GM12878 (cell line): ENCODE measurements around the gene WDR41. TPM values are rescaled to one million over a fixed set of nuclear protein-coding genes. Genes with fewer than 3 reads are reported as not detected.
A peak's percentile ranks its signal among the peaks of the same experiment; 100 is the strongest.

ENCODE experiments used
- ATAC-seq: fragments of 200-7000 bp; cut with Tn5 transposase; 3 replicates; pipeline ENCODE4 v1.9.1; 2020; ENCODE audit warnings: mild to moderate bottlenecking, moderate library complexity
- BruUV-seq: library from RNA; stranded (reverse); fragments of 400-500 nt; replicated peaks from 2 replicates; lab custom pipeline; 2021; lab: Mats Ljungman, UMichigan
- CTCF ChIA-PET: fragments of 300-600 bp; sonication (Branson Sonifier 250); formaldehyde crosslinking; extraction: SDS; loops from one replicate; lab custom pipeline; 2021; ENCODE audit warnings: inconsistent platforms; lab: Yijun Ruan, JAX
- POLR2A ChIA-PET: fragments of 350-600 bp; formaldehyde crosslinking; extraction: SDS; loops from one replicate; lab custom pipeline; 2021; ENCODE audit warnings: inconsistent platforms; lab: Charles Lee
- RAD21 ChIA-PET: fragments of 300-600 bp; sonication (Branson Sonifier 250); formaldehyde crosslinking; loops from one replicate; lab custom pipeline; 2023; ENCODE audit warnings: antibody characterized with exemption; ENCODE audit not compliant: unreplicated experiment; lab: Charles Lee
- SMC1A ChIA-PET: fragments of 300-600 bp; sonication (Branson Sonifier 250); formaldehyde crosslinking; loops from one replicate; lab custom pipeline; 2023; ENCODE audit not compliant: unreplicated experiment, uncharacterized antibody; lab: Charles Lee
- DNase-seq: peaks from one replicate; pipeline ENCODE4 v3.0.0-alpha.2; 2011; ENCODE audit warnings: low read depth, low spot score
- FAIRE-seq: peaks from 3 replicates; lab custom pipeline; 2011; peaks lifted over from hg19 to GRCh38; lab: Jason Lieb, UNC
- H2AFZ ChIP-seq: 2 replicates; pipeline ENCODE4 v1.6.0; 2011; ENCODE audit warnings: low read depth, low read length, control low read depth; ENCODE audit not compliant: control insufficient read depth
- H3K27ac ChIP-seq: 2 replicates; pipeline ENCODE4 v1.5.1; 2011; ENCODE audit warnings: control low read depth; ENCODE audit not compliant: control insufficient read depth, insufficient read depth
- H3K27me3 ChIP-seq, 2 experiments: replicated peaks in 1 of 2; 2 replicates each; pipeline versions ENCODE4 v1.6.0 to v1.6.1; 2011; ENCODE audit warnings: low read length in 1 of 2; ENCODE audit not compliant: control insufficient read depth in 2 of 2, insufficient read depth in 2 of 2
- H3K36me3 ChIP-seq, 2 experiments: 2 replicates each; pipeline ENCODE4 v1.5.1; 2011; ENCODE audit warnings: low read length in 1 of 2; ENCODE audit not compliant: control insufficient read depth in 2 of 2, insufficient read depth in 2 of 2
- H3K4me1 ChIP-seq: 2 replicates; pipeline ENCODE4 v1.6.1; 2011; ENCODE audit warnings: mild to moderate bottlenecking, low read length, moderate library complexity, mixed read lengths; ENCODE audit not compliant: control insufficient read depth, insufficient read depth
- H3K4me2 ChIP-seq: 2 replicates; pipeline ENCODE4 v1.6.0; 2011; ENCODE audit warnings: control low read depth; ENCODE audit not compliant: control insufficient read depth, insufficient read depth
- H3K4me3 ChIP-seq: fragments of 200-600 bp; sonication (generic); 2 replicates; pipeline ENCODE4 v1.5.1; 2016
- H3K79me2 ChIP-seq: 2 replicates; pipeline ENCODE4 v1.6.0; 2011; ENCODE audit warnings: low read length; ENCODE audit not compliant: control insufficient read depth, insufficient read depth
- H3K9ac ChIP-seq: 2 replicates; pipeline ENCODE4 v1.8.0; 2011; ENCODE audit warnings: low read length, control low read depth, mixed read lengths; ENCODE audit not compliant: control insufficient read depth, insufficient read depth
- H3K9me3 ChIP-seq: replicated peaks from 3 replicates; pipeline ENCODE4 v1.5.1; 2011; ENCODE audit warnings: mild to moderate bottlenecking, low read length; ENCODE audit not compliant: control insufficient read depth, insufficient read depth
- H4K20me1 ChIP-seq: 2 replicates; pipeline ENCODE4 v1.6.0; 2011; ENCODE audit not compliant: control insufficient read depth, insufficient read depth
- CBFB ChIP-seq: IDR thresholded peaks from 2 replicates; pipeline ENCODE4 v1.6.1; 2016; ENCODE audit warnings: antibody characterized with exemption, low read depth
- CBX5 ChIP-seq: sonication (generic); IDR thresholded peaks from 2 replicates; pipeline ENCODE4 v1.6.1; 2016; ENCODE audit warnings: low read depth, moderate library complexity, mild to moderate bottlenecking, inconsistent platforms
- IKZF1 ChIP-seq: fragments of 450-650 bp; conservative IDR thresholded peaks from 2 replicates; pipeline ENCODE4 v1.6.1; 2017; ENCODE audit warnings: antibody characterized with exemption, mild to moderate bottlenecking
- KDM1A ChIP-seq: fragments of 200-600 bp; sonication (generic); IDR thresholded peaks from 2 replicates; pipeline ENCODE4 v1.6.1; 2016; ENCODE audit warnings: borderline replicate concordance
- MAX ChIP-seq: IDR thresholded peaks from 2 replicates; pipeline ENCODE4 v1.6.1; 2012; ENCODE audit warnings: low read depth, low read length, improper control_type of control experiment
- MEF2B ChIP-seq: fragments of 450-650 bp; IDR thresholded peaks from 2 replicates; pipeline ENCODE4 v1.6.1; 2018; ENCODE audit warnings: mild to moderate bottlenecking, moderate library complexity; ENCODE audit not compliant: partially characterized antibody, poor library complexity, severe bottlenecking
- NR2C2 ChIP-seq: IDR thresholded peaks from 2 replicates; pipeline ENCODE4 v1.6.1; 2011; ENCODE audit warnings: borderline replicate concordance, low read depth; ENCODE audit not compliant: control insufficient read depth, insufficient read length
- SMAD1 ChIP-seq: fragments of 450-650 bp; IDR thresholded peaks from 2 replicates; pipeline ENCODE4 v1.6.1; 2018; ENCODE audit warnings: mild to moderate bottlenecking, low read depth; ENCODE audit not compliant: partially characterized antibody
- SPI1 ChIP-seq: IDR thresholded peaks from 2 replicates; pipeline ENCODE4 v1.6.1; 2011; ENCODE audit warnings: low read depth, mild to moderate bottlenecking, low read length, moderate library complexity, borderline replicate concordance; ENCODE audit not compliant: insufficient read depth
- STAT1 ChIP-seq: fragments of 450-650 bp; conservative IDR thresholded peaks from 2 replicates; pipeline ENCODE4 v1.6.1; 2014; ENCODE audit warnings: antibody characterized with exemption, mild to moderate bottlenecking
- STAT3 ChIP-seq: IDR thresholded peaks from 2 replicates; pipeline ENCODE4 v1.6.1; 2011; ENCODE audit warnings: low read depth, low read length, improper control_type of control experiment
- YY1 ChIP-seq: IDR thresholded peaks from 2 replicates; pipeline ENCODE4 v1.6.1; 2011; ENCODE audit warnings: low read depth, mild to moderate bottlenecking, low read length
- ZNF217 ChIP-seq: fragments of 450-650 bp; IDR thresholded peaks from 2 replicates; pipeline ENCODE4 v1.6.1; 2017; ENCODE audit warnings: antibody characterized with exemption, mild to moderate bottlenecking
- whole genome bisulfite sequencing: methylation state at CpG from one replicate; pipeline ENCODE4 v1.1.6; 2016; ENCODE audit warnings: low lambda C conversion rate; ENCODE audit not compliant: insufficient replicate concordance, insufficient coverage; ENCODE audit errors: missing lambda C conversion rate; 5-methylcytosine and 5-hydroxymethylcytosine counted together
- in situ Hi-C: fragments of 300-500 bp; cut with MboI; formaldehyde crosslinking; loops from 9 replicates; pipeline ENCODE4 v1.14.3; 2018; ENCODE audit warnings: mixed read lengths
- intact Hi-C: fragments of 100-400 bp; cut with micrococcal nuclease; formaldehyde crosslinking; loops from one replicate; pipeline ENCODE4 v1.14.2; 2022; ENCODE audit not compliant: unreplicated experiment
- polyA plus RNA-seq, 11 experiments: library from polyadenylated mRNA; depleted of rRNA in 4 of 11; unstranded in 6 of 11; stranded (reverse) in 5 of 11; fragments of >200 nt; fragmentation: Nextera tagmentation in 4 of 11; fragmentation: Illumina TruSeq in 1 of 11; extraction: Ambion mirVana in 4 of 11; extraction: Trizol in 1 of 11; gene quantifications; 1 replicate in 1 of 11; 2 replicates in 10 of 11; pipeline versions ENCODE4 v1.2.1 to v1.2.3, GENCODE V29; 2011 to 2016; ENCODE audit warnings: inconsistent platforms in 2 of 11, missing spikeins in 2 of 11, low read depth in 1 of 11
- total RNA-seq, 4 experiments: library from RNA; depleted of rRNA in 3 of 4; stranded (reverse); fragments of >200 nt in 3 of 4; fragmentation: Illumina TruSeq in 1 of 4; extraction: Trizol in 1 of 4; gene quantifications; 2 replicates each; pipeline versions ENCODE4 v1.2.1 to v1.2.3, GENCODE V29; 2013 to 2021

The WDR41 gene
- total and polyA plus RNA-seq, 10 of the 15 experiments (the other 5 are each of a cell fraction or from before 2014, with no cell fraction given) = 60.0 to 124 (median 84.4) TPM

GRCh38 chr5:77449277-77449676 lies 42.8 kb downstream of the WDR41 start:
- H3K27ac ChIP-seq = no peak overlapping the region
- ATAC-seq (no peak), FAIRE-seq (no peak), DNase-seq (no peak)
- no peaks in the 10 kb centered on the region for H3K4me1 ChIP-seq
- ChIA-PET SMC1A (interaction anchor here (1.2 kb wide), 1 partner anchor 11 kb away, joined by 9 read pairs; no protein-coding TSS in a partner anchor), POLR2A (no interaction called here), CTCF (interaction anchor here (1.0 to 1.2 kb wide), 3 partner anchors 14 to 97 kb away, joined by 3 to 4 read pairs (median 3); no protein-coding TSS in a partner anchor), RAD21 (interaction anchor here (1.0 to 1.4 kb wide), 3 partner anchors 12 to 191 kb away, joined by 3 to 6 read pairs (median 3); no protein-coding TSS in a partner anchor)
- no peaks in the 10 kb centered on the region for H4K20me1 ChIP-seq
- peaks cover 3 to 16% of the 10 kb centered on the region in 2 experiments; a peak in 3 of 4 replicates for H3K36me3 ChIP-seq
- H3K79me2 ChIP-seq = no peaks in the 10 kb centered on the region
- H3K9me3 ChIP-seq = no peaks in the 10 kb centered on the region; the same call in 2 of the 3 replicates
- intact Hi-C loops (no loop called here), in situ Hi-C loops (no loop called here)
- no TSS peak for BruUV-seq
- 84% methylated on average over 1 of the region's 1 CpG for WGBS
- H3K4me2 ChIP-seq = no peak overlapping the region
- no peak overlapping the region for H3K4me3 ChIP-seq
- TF ChIP-seq SPI1 (peak; percentile 41; the same call in 1 of the 2 replicates), ZNF217 (no peak), CBX5 (no peak), YY1 (no peak)
- no peak overlapping the region for H3K9ac ChIP-seq
- H2AFZ ChIP-seq = no peak overlapping the region
- no peaks in the 10 kb centered on the region for H3K27me3 ChIP-seq

GRCh38 chr5:77448831-77449230 lies 43.3 kb downstream of the WDR41 start:
- H3K9ac ChIP-seq = no peak overlapping the region
- H3K4me1 ChIP-seq = no peaks in the 10 kb centered on the region
- DNase-seq = no peak
- ChIA-PET SMC1A (no interaction called here), CTCF (interaction anchor here (1.2 kb wide), 2 partner anchors 37 to 97 kb away, joined by 3 to 4 read pairs; no protein-coding TSS in a partner anchor), RAD21 (interaction anchor here (1.4 kb wide), 1 partner anchor 11 kb away, joined by 6 read pairs; no protein-coding TSS in a partner anchor), POLR2A (no interaction called here)
- no TSS peak for BruUV-seq
- no peak overlapping the region for H2AFZ ChIP-seq
- no peaks in the 10 kb centered on the region for H3K79me2 ChIP-seq
- no peak for FAIRE-seq
- ATAC-seq = no peak
- no peaks in the 10 kb centered on the region for H4K20me1 ChIP-seq
- no peak overlapping the region for H3K27ac ChIP-seq
- H3K27me3 ChIP-seq = no peaks in the 10 kb centered on the region
- 27% methylated on average over 1 of the region's 1 CpG for WGBS
- no peak for TF ChIP-seq STAT1
- no peak for TF ChIP-seq MEF2B
- no peak for TF ChIP-seq MAX
- TF ChIP-seq CBFB = no peak
- no peak for TF ChIP-seq IKZF1
- TF ChIP-seq KDM1A = no peak
- no peak for TF ChIP-seq NR2C2
- no peak for TF ChIP-seq SMAD1
- no peak for TF ChIP-seq STAT3
- H3K36me3 ChIP-seq = peaks cover 3 to 16% of the 10 kb centered on the region in 2 experiments; a peak in 3 of 4 replicates
- H3K4me2 ChIP-seq = no peak overlapping the region
- H3K9me3 ChIP-seq = no peaks in the 10 kb centered on the region; the same call in 2 of the 3 replicates
- H3K4me3 ChIP-seq = no peak overlapping the region
- in situ Hi-C loops (no loop called here), intact Hi-C loops (no loop called here)
